D341Med (cell line): ENCODE results near the gene GNG7.
"Not testable (repeated sequence)": the region's sequence is repeated elsewhere in the genome, so short reads cannot be mapped to it uniquely, and the experiment has no call there.

Experiments used
- DNase-seq: peaks from one replicate; pipeline ENCODE4 v3.0.0; 2012; ENCODE audit warnings: low spot score

The GNG7 gene

GRCh38 chr19:2600914-2601870 lies 101.3 kb downstream of the GNG7 start:
- DNase-seq: no peak

GRCh38 chr19:2594319-2594718 lies 108.2 kb downstream of the GNG7 start:
- DNase-seq: no peak

GRCh38 chr19:2592824-2593223 lies 109.7 kb downstream of the GNG7 start:
- no peak for DNase-seq

GRCh38 chr19:2591537-2592291 lies 110.8 kb downstream of the GNG7 start:
- no peak for DNase-seq

- no peak for DNase-seq
Observed at GRCh38 chr19:2590630-2591399, 111.7 kb downstream of the GNG7 start.

GRCh38 chr19:2589441-2589840 lies 113.1 kb downstream of the GNG7 start:
- no peak for DNase-seq

GRCh38 chr19:2588081-2588777 lies 114.3 kb downstream of the GNG7 start:
- no peak for DNase-seq

- no peak for DNase-seq
Observed at GRCh38 chr19:2587001-2587719, 115.3 kb downstream of the GNG7 start.

- DNase-seq: no peak
Observed at GRCh38 chr19:2586196-2586595, 116.3 kb downstream of the GNG7 start.

- no peak for DNase-seq
Observed at GRCh38 chr19:2584002-2584401, 118.5 kb downstream of the GNG7 start.

- no peak for DNase-seq
Observed at GRCh38 chr19:2582984-2583956, 119.2 kb downstream of the GNG7 start.

- not testable (repeated sequence) for DNase-seq
Observed at GRCh38 chr19:2580396-2580795, 122.1 kb downstream of the GNG7 start.

GRCh38 chr19:2579678-2580280 lies 122.7 kb downstream of the GNG7 start:
- DNase-seq: no peak

GRCh38 chr19:2578901-2579677 lies 123.4 kb downstream of the GNG7 start:
- DNase-seq: peak; percentile 81

GRCh38 chr19:2578391-2578890 lies 124.1 kb downstream of the GNG7 start:
- DNase-seq: no peak

GRCh38 chr19:2577722-2578335 lies 124.7 kb downstream of the GNG7 start:
- DNase-seq: no peak

- no peak for DNase-seq
Observed at GRCh38 chr19:2575734-2576481, 126.6 kb downstream of the GNG7 start.
